PC-9 (cell line): ENCODE results near the gene ZBTB49. TPM values are rescaled to one million over a fixed set of nuclear protein-coding genes. Genes with fewer than 3 reads are reported as not detected.
A peak's percentile ranks its signal among the peaks of the same experiment; 100 is the strongest.
"Not testable (repeated sequence)": the region's sequence is repeated elsewhere in the genome, so short reads cannot be mapped to it uniquely, and the experiment has no call there.

Source experiments
- BruUV-seq: library from RNA; stranded (reverse); fragments of 400-500 nt; replicated peaks from 2 replicates; lab custom pipeline; 2021; lab: Mats Ljungman, UMichigan
- CTCF ChIA-PET: fragments of 300-600 bp; sonication (Branson Sonifier 250); formaldehyde crosslinking; loops from one replicate; lab custom pipeline; 2022; ENCODE audit warnings: antibody characterized with exemption; lab: Charles Lee
- POLR2A ChIA-PET: fragments of 300-600 bp; sonication (Branson Sonifier 250); formaldehyde crosslinking; loops from one replicate; lab custom pipeline; 2022; ENCODE audit warnings: antibody characterized with exemption; ENCODE audit not compliant: unreplicated experiment; lab: Charles Lee
- DNase-seq, 2 experiments: peaks; one replicate each; pipeline versions ENCODE4 v3.0.0 to v3.0.0-alpha.2; 2015 to 2022; ENCODE audit warnings: mixed read lengths in 1 of 2
- H2AFZ ChIP-seq: fragments of 200-600 bp; sonication (generic); 2 replicates; pipeline ENCODE4 v1.8.1; 2017; ENCODE audit warnings: antibody characterized with exemption
- H3F3A ChIP-seq: fragments of 200-600 bp; sonication (generic); 2 replicates; pipeline ENCODE4 v1.8.1; 2017; ENCODE audit warnings: antibody characterized with exemption, mild to moderate bottlenecking, low read depth; ENCODE audit not compliant: insufficient read depth
- H3K27ac ChIP-seq: fragments of 200-600 bp; sonication (generic); 2 replicates; pipeline ENCODE4 v1.6.1; 2016; ENCODE audit warnings: mixed run types
- H3K27me3 ChIP-seq: fragments of 200-600 bp; sonication (generic); 2 replicates; pipeline ENCODE4 v1.6.1; 2016; ENCODE audit warnings: low read depth, mixed run types; ENCODE audit not compliant: insufficient read depth
- H3K36me3 ChIP-seq: fragments of 200-600 bp; sonication (generic); 2 replicates; pipeline ENCODE4 v1.6.1; 2016; ENCODE audit warnings: low read depth, mixed run types
- H3K4me1 ChIP-seq: fragments of 200-600 bp; sonication (generic); replicated peaks from 2 replicates; pipeline ENCODE4 v1.6.1; 2016; ENCODE audit warnings: mixed run types; ENCODE audit not compliant: insufficient read depth
- H3K4me2 ChIP-seq: fragments of 200-600 bp; sonication (generic); 2 replicates; pipeline ENCODE4 v1.6.1; 2017; ENCODE audit warnings: mixed run types
- H3K4me3 ChIP-seq: fragments of 200-600 bp; sonication (generic); 2 replicates; pipeline ENCODE4 v1.6.1; 2016; ENCODE audit warnings: mixed run types
- H3K79me2 ChIP-seq: fragments of 200-600 bp; sonication (generic); 2 replicates; pipeline ENCODE4 v1.6.1; 2017; ENCODE audit warnings: low read depth, mixed run types
- H3K9me2 ChIP-seq: fragments of 200-600 bp; sonication (generic); 2 replicates; pipeline ENCODE4 v1.8.1; 2017; ENCODE audit warnings: mild to moderate bottlenecking; ENCODE audit not compliant: insufficient read depth
- H3K9me3 ChIP-seq: fragments of 200-600 bp; sonication (generic); 2 replicates; pipeline ENCODE4 v1.8.1; 2016; ENCODE audit warnings: low read depth; ENCODE audit not compliant: insufficient read depth
- H4K20me1 ChIP-seq: fragments of 200-600 bp; sonication (generic); 2 replicates; pipeline ENCODE4 v1.8.1; 2017; ENCODE audit not compliant: insufficient read depth
- EZH2 ChIP-seq: fragments of 200-600 bp; sonication (generic); IDR thresholded peaks from 2 replicates; pipeline ENCODE4 v1.8.0; 2017; ENCODE audit warnings: antibody characterized with exemption, low read depth
- intact Hi-C: fragments of 100-400 bp; cut with micrococcal nuclease; formaldehyde crosslinking; loops from one replicate; pipeline ENCODE4 v1.10.0; 2022; ENCODE audit not compliant: unreplicated experiment
- total RNA-seq: library from RNA; stranded (reverse); gene quantifications from 2 replicates; pipeline ENCODE4 v1.2.3, GENCODE V29; 2021
- TF ChIP-seq, protein P1 (sequence below): fragments of 200-600 bp; sonication (generic); conservative IDR thresholded peaks from 2 replicates; pipeline ENCODE4 v1.6.1; 2017; ENCODE audit warnings: mixed run types, antibody characterized with exemption, mild to moderate bottlenecking, moderate library complexity

Gene ZBTB49
- total RNA-seq, 1 experiment from 2014 or later, result 5.3 TPM

- H3K4me3 ChIP-seq, result peak within 1 kb of the TSS; percentile 90
- H3K36me3 ChIP-seq, result no peaks in the 10 kb centered on the region
- POLR2A ChIA-PET, result interaction anchor here (0.5 to 0.8 kb wide), 6 partner anchors 12 to 1511 kb away, joined by 3 to 4 read pairs (median 4); partner anchors contain the start of gene HGFAC
- BruUV-seq, result TSS peak; percentile 97
- no peaks in the 10 kb centered on the region for H3K9me2 ChIP-seq
- H3F3A ChIP-seq, result no peaks in the 10 kb centered on the region
- TF ChIP-seq EZH2, result no peak
- TF ChIP-seq, protein P1, sequence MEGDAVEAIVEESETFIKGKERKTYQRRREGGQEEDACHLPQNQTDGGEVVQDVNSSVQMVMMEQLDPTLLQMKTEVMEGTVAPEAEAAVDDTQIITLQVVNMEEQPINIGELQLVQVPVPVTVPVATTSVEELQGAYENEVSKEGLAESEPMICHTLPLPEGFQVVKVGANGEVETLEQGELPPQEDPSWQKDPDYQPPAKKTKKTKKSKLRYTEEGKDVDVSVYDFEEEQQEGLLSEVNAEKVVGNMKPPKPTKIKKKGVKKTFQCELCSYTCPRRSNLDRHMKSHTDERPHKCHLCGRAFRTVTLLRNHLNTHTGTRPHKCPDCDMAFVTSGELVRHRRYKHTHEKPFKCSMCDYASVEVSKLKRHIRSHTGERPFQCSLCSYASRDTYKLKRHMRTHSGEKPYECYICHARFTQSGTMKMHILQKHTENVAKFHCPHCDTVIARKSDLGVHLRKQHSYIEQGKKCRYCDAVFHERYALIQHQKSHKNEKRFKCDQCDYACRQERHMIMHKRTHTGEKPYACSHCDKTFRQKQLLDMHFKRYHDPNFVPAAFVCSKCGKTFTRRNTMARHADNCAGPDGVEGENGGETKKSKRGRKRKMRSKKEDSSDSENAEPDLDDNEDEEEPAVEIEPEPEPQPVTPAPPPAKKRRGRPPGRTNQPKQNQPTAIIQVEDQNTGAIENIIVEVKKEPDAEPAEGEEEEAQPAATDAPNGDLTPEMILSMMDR, result no peak
- peak within 1 kb of the TSS; percentile 76 for H3K27ac ChIP-seq
- H2AFZ ChIP-seq, result peak within 1 kb of the TSS; percentile 94
- no peaks in the 10 kb centered on the region for H3K27me3 ChIP-seq
- DNase-seq, result peak; percentile 82 to 84
- no peaks in the 10 kb centered on the region for H3K9me3 ChIP-seq
- CTCF ChIA-PET, result no interaction called here
- intact Hi-C loops, result loop anchor here (2.0 kb wide), 1 partner anchor 43 kb away; the partner anchor contains the start of genes LYAR and ZBTB49
- H3K4me1 ChIP-seq, result 0 out of 2 replicates have a peak, but pooled peaks cover 12% of the 10 kb centered on the region
- no peaks in the 10 kb centered on the region for H4K20me1 ChIP-seq
- H3K4me2 ChIP-seq, result peak within 1 kb of the TSS; percentile 93
- H3K79me2 ChIP-seq, result peaks cover 9% of the 10 kb centered on the region
Measured at GRCh38 chr4:4248029-4248884, 41.8 kb upstream of the ZBTB49 start, which contains the start of gene TMEM128. Gene TMEM128 (minus strand): TSS chr4:4248223. CDS start chr4:4248202, 21 bp downstream.

DNA sequence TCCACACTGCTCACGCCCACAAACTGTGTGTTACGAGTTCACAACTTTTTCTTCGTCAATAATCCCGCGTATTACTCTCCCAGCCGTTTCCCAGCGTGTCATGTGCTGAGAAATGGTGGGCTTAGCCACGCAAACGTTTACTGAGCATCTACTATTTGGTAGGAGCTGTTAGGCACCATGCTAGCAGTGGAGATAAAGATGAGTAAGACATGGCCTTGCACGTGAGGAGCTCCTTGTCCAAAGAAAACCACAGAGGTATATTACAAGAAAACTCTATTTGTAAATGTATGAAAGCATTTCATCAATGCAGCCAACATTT lies 41.2 kb upstream of the ZBTB49 start:
- no peaks in the 10 kb centered on the region for H3K36me3 ChIP-seq
- peak overlapping the region; percentile 93 for H3K4me2 ChIP-seq
- no peaks in the 10 kb centered on the region for H3F3A ChIP-seq
- TF ChIP-seq, protein P1, result no peak
- no peak for TF ChIP-seq EZH2
- BruUV-seq, result no TSS peak
- no peaks in the 10 kb centered on the region for H3K9me3 ChIP-seq
- peak overlapping the region; percentile 76 for H3K27ac ChIP-seq
- POLR2A ChIA-PET, result interaction anchor here (0.8 kb wide), 1 partner anchor 11 kb away, joined by 4 read pairs; no protein-coding TSS in a partner anchor
- peak overlapping the region; percentile 94 for H2AFZ ChIP-seq
- H3K4me1 ChIP-seq, result 0 out of 2 replicates have a peak, but pooled peaks cover 12% of the 10 kb centered on the region
- peaks cover 9% of the 10 kb centered on the region for H3K79me2 ChIP-seq
- no peaks in the 10 kb centered on the region for H4K20me1 ChIP-seq
- peak overlapping the region; percentile 90 for H3K4me3 ChIP-seq
- intact Hi-C loops, result loop anchor here (2.0 kb wide), 1 partner anchor 42 kb away; the partner anchor contains the start of genes LYAR and ZBTB49
- H3K9me2 ChIP-seq, result no peaks in the 10 kb centered on the region
- H3K27me3 ChIP-seq, result no peaks in the 10 kb centered on the region
- DNase-seq, result no peak
- CTCF ChIA-PET, result no interaction called here

GRCh38 chr4:4249342-4249741 lies 40.7 kb upstream of the ZBTB49 start:
- BruUV-seq, CTCF ChIA-PET, H3K27me3 ChIP-seq, H3K36me3 ChIP-seq, H2AFZ ChIP-seq, H3F3A ChIP-seq, H3K9me2 ChIP-seq, H3K9me3 ChIP-seq, H3K27ac ChIP-seq, H4K20me1 ChIP-seq, H3K79me2 ChIP-seq, DNase-seq: not testable (repeated sequence)
- intact Hi-C loops, result loop anchor here (2.0 kb wide), 1 partner anchor 41 kb away; the partner anchor contains the start of genes LYAR and ZBTB49
- peak overlapping the region; percentile 93 for H3K4me2 ChIP-seq
- H3K4me1 ChIP-seq, result 0 out of 2 replicates have a peak, but pooled peaks cover 12% of the 10 kb centered on the region
- peak overlapping the region; percentile 90; the same call in 1 of the 2 replicates for H3K4me3 ChIP-seq
- POLR2A ChIA-PET, result interaction anchor here (0.8 kb wide), 1 partner anchor 10 kb away, joined by 4 read pairs; no protein-coding TSS in a partner anchor
